ENCODE measurements around the gene MYBBP1A. TPM values are rescaled to one million over a fixed set of nuclear protein-coding genes. Genes with fewer than 3 reads are reported as not detected.
"Not testable (repeated sequence)": the region's sequence is repeated elsewhere in the genome, so short reads cannot be mapped to it uniquely, and the experiment has no call there.

Gene MYBBP1A, protein sequence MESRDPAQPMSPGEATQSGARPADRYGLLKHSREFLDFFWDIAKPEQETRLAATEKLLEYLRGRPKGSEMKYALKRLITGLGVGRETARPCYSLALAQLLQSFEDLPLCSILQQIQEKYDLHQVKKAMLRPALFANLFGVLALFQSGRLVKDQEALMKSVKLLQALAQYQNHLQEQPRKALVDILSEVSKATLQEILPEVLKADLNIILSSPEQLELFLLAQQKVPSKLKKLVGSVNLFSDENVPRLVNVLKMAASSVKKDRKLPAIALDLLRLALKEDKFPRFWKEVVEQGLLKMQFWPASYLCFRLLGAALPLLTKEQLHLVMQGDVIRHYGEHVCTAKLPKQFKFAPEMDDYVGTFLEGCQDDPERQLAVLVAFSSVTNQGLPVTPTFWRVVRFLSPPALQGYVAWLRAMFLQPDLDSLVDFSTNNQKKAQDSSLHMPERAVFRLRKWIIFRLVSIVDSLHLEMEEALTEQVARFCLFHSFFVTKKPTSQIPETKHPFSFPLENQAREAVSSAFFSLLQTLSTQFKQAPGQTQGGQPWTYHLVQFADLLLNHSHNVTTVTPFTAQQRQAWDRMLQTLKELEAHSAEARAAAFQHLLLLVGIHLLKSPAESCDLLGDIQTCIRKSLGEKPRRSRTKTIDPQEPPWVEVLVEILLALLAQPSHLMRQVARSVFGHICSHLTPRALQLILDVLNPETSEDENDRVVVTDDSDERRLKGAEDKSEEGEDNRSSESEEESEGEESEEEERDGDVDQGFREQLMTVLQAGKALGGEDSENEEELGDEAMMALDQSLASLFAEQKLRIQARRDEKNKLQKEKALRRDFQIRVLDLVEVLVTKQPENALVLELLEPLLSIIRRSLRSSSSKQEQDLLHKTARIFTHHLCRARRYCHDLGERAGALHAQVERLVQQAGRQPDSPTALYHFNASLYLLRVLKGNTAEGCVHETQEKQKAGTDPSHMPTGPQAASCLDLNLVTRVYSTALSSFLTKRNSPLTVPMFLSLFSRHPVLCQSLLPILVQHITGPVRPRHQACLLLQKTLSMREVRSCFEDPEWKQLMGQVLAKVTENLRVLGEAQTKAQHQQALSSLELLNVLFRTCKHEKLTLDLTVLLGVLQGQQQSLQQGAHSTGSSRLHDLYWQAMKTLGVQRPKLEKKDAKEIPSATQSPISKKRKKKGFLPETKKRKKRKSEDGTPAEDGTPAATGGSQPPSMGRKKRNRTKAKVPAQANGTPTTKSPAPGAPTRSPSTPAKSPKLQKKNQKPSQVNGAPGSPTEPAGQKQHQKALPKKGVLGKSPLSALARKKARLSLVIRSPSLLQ (N-terminal part only)
- polyA plus RNA-seq, result 10 to 100 TPM; 32.6 to 44.8 TPM

DNA sequence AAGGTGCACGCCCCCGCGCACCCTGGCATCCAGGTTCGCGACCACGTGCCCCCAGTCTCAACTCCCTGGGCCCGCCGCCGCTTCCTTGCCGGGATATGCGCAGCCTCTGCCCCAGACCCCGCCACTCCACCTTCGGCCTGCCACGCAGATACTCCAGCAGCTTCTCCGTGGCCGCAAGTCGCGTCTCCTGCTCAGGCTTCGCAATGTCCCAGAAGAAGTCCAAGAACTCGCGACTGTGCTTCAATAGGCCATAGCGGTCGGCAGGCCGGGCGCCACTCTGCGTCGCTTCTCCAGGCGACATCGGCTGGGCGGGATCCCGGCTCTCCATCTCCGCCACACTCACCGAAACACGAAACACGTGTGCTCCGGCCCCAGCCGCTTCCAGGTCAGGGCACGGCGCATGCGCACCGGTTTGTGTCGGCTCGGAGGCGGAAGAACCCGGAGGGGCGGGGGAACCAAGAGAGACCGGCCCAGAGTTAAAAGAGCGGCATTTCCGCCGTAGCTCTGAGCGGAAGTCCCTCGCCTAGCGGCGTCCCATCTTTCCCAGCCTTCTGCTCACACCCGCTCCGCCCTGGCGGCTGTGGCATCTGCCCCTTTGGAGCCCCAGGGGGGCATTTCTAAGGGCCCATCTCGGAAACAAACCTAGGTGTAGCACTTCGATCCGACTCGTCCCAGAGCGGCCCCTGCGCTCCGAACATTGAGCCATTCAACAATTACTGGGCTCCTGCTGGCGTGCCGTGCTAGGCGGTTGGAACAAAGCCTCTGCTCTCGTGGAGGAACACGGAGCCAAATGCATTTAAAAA lies at the start of gene MYBBP1A:
Gene MYBBP1A (minus strand): TSS at position 388 of the 803 bp plus-strand sequence. CDS start 60 bp downstream, at position 328.
- H3K4me3 ChIP-seq (ENCODE audit: low read depth in 1 of 2, low read length in 2 of 2), result peak within 1 kb of the TSS; percentile 78 to 87
- peaks cover 7 to 23% of the 10 kb centered on the region in 2 donors for H3K4me1 ChIP-seq (ENCODE audit: control insufficient read depth in 2 of 2, insufficient read depth in 2 of 2, low read length in 1 of 2)
- WGBS, 2 donors, result 1% methylated on average over 69 of the region's 69 CpGs
- H3K36me3 ChIP-seq (ENCODE audit: control insufficient read depth in 2 of 2, insufficient read depth in 2 of 2, low read length in 1 of 2), result peaks cover 14 to 42% of the 10 kb centered on the region in 2 donors
- H3K27ac ChIP-seq (ENCODE audit: low read depth in 2 of 2, low read length in 1 of 2), result peak within 1 kb of the TSS; percentile 80 to 85
- H3K27me3 ChIP-seq (ENCODE audit: control insufficient read depth in 1 of 2, insufficient read depth in 2 of 2, low read length in 2 of 2), result no peaks in the 10 kb centered on the region
- no peaks in the 10 kb centered on the region for H3K9me3 ChIP-seq (ENCODE audit: control insufficient read depth in 2 of 2, insufficient read depth in 1 of 2, low read depth in 1 of 2, low read length in 1 of 2)

DNA sequence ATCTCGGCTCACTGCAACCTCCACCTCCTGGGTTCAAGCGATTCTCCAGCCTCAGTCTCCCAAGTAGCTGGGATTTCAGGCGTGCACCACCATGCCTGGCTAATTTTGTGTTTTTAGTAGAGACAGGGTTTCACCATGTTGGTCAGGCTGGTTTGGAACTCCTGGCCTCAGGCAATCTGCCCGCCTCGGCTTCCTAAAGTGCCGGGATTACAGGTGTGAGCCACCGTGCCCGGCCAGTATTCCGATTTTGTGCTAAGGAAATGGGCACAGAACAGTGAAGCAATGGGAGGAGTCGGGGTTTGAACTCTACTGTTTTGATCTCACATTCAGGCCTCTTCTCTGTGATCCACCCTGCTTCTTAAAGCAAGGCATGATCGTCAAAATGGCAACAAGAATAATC lies 49.6 kb upstream of the MYBBP1A start:
- H3K4me3 ChIP-seq (ENCODE audit: low read depth in 1 of 2, low read length in 2 of 2), result not testable (repeated sequence)
- WGBS, 2 donors, result 70 to 79% methylated on average over 11 of the region's 11 CpGs
- peak overlapping the region; percentile 34 for H3K27ac ChIP-seq (ENCODE audit: low read depth in 2 of 2, low read length in 1 of 2)

DNA sequence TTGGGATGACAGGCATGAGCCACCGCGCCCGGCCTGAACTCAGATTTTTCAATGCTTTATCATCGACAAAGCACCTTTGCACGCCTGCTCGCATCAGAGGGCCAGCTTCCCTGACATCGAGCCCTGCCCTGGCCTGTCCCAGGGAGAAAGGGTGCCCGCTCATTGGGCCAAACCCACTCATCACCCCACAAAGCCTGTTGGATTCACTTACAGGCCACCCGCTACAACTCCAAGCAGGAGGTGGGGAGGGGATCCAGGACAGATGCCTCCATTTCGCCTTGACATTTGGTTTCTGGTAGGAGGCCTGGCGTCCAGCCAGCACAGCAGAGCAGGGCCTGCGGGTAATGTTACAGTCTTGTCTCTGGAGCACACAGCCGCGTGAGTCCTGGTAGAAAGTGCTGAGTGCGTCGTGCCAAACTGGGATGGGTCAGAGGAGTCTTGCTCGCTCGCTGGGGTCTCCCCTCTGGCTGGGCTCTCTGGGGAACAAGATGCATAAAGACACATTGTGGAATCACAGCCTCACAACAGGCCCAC lies 49.0 kb upstream of the MYBBP1A start:
- H3K27ac ChIP-seq (ENCODE audit: low read depth in 2 of 2, low read length in 1 of 2), result peak overlapping the region; percentile 34

More for the DNA sequence above, 49.6 kb upstream of the MYBBP1A start:
- H3K36me3 ChIP-seq (ENCODE audit: control insufficient read depth in 2 of 2, insufficient read depth in 2 of 2, low read length in 1 of 2); H3K27me3 ChIP-seq (ENCODE audit: control insufficient read depth in 1 of 2, insufficient read depth in 2 of 2, low read length in 2 of 2); H3K9me3 ChIP-seq (ENCODE audit: control insufficient read depth in 2 of 2, insufficient read depth in 1 of 2, low read depth in 1 of 2, low read length in 1 of 2); H3K4me1 ChIP-seq (ENCODE audit: control insufficient read depth in 2 of 2, insufficient read depth in 2 of 2, low read length in 1 of 2): not testable (repeated sequence)

DNA sequence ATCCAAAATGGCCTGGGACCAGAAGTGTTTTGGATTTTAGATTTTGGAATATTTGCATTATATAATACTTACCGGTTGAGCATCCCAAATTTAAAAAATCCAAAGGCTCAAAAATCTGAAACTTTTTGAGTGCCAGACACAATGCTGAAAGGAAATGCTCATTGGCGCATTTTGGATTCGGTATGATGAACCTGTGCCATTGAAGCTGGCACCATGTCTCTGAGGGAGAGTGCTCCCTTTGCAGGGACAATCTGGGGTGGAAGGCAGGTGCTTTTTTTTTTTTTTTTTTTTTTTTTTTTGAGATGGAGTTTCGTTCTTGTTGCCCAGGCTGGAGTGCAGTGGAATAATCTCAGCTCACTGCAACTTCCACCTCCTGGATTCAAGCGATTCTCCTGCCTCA lies 46.9 kb upstream of the MYBBP1A start:
- H3K4me1 ChIP-seq (ENCODE audit: control insufficient read depth in 2 of 2, insufficient read depth in 2 of 2, low read length in 1 of 2), result peaks cover 0 to 15% of the 10 kb centered on the region in 2 donors

More for the DNA sequence above, 49.0 kb upstream of the MYBBP1A start:
- Histone ChIP-seq H3K36me3 (ENCODE audit: control insufficient read depth in 2 of 2, insufficient read depth in 2 of 2, low read length in 1 of 2) (no peaks in the 10 kb centered on the region), H3K4me1 (ENCODE audit: control insufficient read depth in 2 of 2, insufficient read depth in 2 of 2, low read length in 1 of 2) (peaks cover 0 to 12% of the 10 kb centered on the region in 2 donors), H3K4me3 (ENCODE audit: low read depth in 1 of 2, low read length in 2 of 2) (no peak overlapping the region), H3K9me3 (ENCODE audit: control insufficient read depth in 2 of 2, insufficient read depth in 1 of 2, low read depth in 1 of 2, low read length in 1 of 2) (no peaks in the 10 kb centered on the region), H3K27me3 (ENCODE audit: control insufficient read depth in 1 of 2, insufficient read depth in 2 of 2, low read length in 2 of 2) (no peaks in the 10 kb centered on the region)
- WGBS, 2 donors, result 41 to 63% methylated on average over 18 of the region's 18 CpGs

DNA sequence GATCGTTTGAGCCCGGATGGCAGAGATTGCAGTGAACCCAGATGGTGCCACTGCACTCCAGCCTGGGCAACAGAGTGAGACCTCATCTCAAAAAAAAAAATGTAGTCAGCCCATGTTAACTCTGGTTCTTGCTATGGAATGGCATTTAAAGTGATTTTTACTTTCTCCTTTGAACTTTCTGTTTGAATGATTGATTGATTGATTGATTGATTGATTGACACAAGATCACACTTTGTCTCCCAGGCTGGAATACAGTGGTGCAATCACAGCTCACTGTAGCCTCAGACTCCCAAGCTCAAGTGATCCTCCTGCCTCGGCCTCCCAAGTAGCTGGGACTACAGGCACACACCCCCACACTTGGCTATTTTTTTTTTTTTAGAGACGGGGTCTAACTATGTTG lies 46.1 kb upstream of the MYBBP1A start:
- Histone ChIP-seq H3K9me3 (ENCODE audit: control insufficient read depth in 2 of 2, insufficient read depth in 1 of 2, low read depth in 1 of 2, low read length in 1 of 2) (no peaks in the 10 kb centered on the region), H3K4me3 (ENCODE audit: low read depth in 1 of 2, low read length in 2 of 2) (no peak overlapping the region), H3K36me3 (ENCODE audit: control insufficient read depth in 2 of 2, insufficient read depth in 2 of 2, low read length in 1 of 2) (no peaks in the 10 kb centered on the region), H3K27me3 (ENCODE audit: control insufficient read depth in 1 of 2, insufficient read depth in 2 of 2, low read length in 2 of 2) (no peaks in the 10 kb centered on the region), H3K27ac (ENCODE audit: low read depth in 2 of 2, low read length in 1 of 2) (no peak overlapping the region), H3K4me1 (ENCODE audit: control insufficient read depth in 2 of 2, insufficient read depth in 2 of 2, low read length in 1 of 2) (peaks cover 0 to 15% of the 10 kb centered on the region in 2 donors)
- 87 to 93% methylated on average over 4 of the region's 4 CpGs for WGBS, 2 donors

More for the DNA sequence above, 46.9 kb upstream of the MYBBP1A start:
- 77 to 79% methylated on average over 5 of the region's 5 CpGs for WGBS, 2 donors
- no peaks in the 10 kb centered on the region for H3K36me3 ChIP-seq (ENCODE audit: control insufficient read depth in 2 of 2, insufficient read depth in 2 of 2, low read length in 1 of 2)
- H3K27me3 ChIP-seq (ENCODE audit: control insufficient read depth in 1 of 2, insufficient read depth in 2 of 2, low read length in 2 of 2), result no peaks in the 10 kb centered on the region
- H3K9me3 ChIP-seq (ENCODE audit: control insufficient read depth in 2 of 2, insufficient read depth in 1 of 2, low read depth in 1 of 2, low read length in 1 of 2), result no peaks in the 10 kb centered on the region
- no peak overlapping the region for H3K27ac ChIP-seq (ENCODE audit: low read depth in 2 of 2, low read length in 1 of 2)
- no peak overlapping the region for H3K4me3 ChIP-seq (ENCODE audit: low read depth in 1 of 2, low read length in 2 of 2)

DNA sequence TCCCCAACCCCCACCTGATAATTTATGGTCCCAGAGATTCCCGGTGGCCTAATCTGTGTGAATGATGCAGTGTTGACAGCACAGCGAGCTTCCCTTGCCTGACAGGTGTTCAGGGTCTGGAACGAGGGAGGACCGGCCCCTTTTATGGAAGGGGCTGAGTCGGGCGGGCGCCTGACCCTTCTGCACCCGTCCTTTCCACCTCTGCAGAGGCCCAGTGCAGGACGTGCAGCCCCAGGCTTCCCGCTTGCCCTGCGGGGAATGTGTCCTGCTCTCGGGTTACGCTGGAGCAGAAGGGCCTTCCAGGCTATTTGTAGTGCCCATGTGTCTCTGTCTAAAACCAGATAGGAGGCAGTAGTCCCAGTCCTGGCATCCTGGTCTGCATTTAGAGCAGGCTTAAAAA lies 45.4 kb upstream of the MYBBP1A start:
- WGBS, 2 donors, result 67 to 75% methylated on average over 13 of the region's 13 CpGs
- H3K36me3 ChIP-seq (ENCODE audit: control insufficient read depth in 2 of 2, insufficient read depth in 2 of 2, low read length in 1 of 2), result no peaks in the 10 kb centered on the region
- peak overlapping the region in 1 of 2 donors; percentile 71 for H3K27ac ChIP-seq (ENCODE audit: low read depth in 2 of 2, low read length in 1 of 2)
- H3K27me3 ChIP-seq (ENCODE audit: control insufficient read depth in 1 of 2, insufficient read depth in 2 of 2, low read length in 2 of 2), result no peaks in the 10 kb centered on the region
- no peaks in the 10 kb centered on the region for H3K9me3 ChIP-seq (ENCODE audit: control insufficient read depth in 2 of 2, insufficient read depth in 1 of 2, low read depth in 1 of 2, low read length in 1 of 2)
- no peak overlapping the region for H3K4me3 ChIP-seq (ENCODE audit: low read depth in 1 of 2, low read length in 2 of 2)
- peaks cover 0 to 15% of the 10 kb centered on the region in 2 donors for H3K4me1 ChIP-seq (ENCODE audit: control insufficient read depth in 2 of 2, insufficient read depth in 2 of 2, low read length in 1 of 2)

DNA sequence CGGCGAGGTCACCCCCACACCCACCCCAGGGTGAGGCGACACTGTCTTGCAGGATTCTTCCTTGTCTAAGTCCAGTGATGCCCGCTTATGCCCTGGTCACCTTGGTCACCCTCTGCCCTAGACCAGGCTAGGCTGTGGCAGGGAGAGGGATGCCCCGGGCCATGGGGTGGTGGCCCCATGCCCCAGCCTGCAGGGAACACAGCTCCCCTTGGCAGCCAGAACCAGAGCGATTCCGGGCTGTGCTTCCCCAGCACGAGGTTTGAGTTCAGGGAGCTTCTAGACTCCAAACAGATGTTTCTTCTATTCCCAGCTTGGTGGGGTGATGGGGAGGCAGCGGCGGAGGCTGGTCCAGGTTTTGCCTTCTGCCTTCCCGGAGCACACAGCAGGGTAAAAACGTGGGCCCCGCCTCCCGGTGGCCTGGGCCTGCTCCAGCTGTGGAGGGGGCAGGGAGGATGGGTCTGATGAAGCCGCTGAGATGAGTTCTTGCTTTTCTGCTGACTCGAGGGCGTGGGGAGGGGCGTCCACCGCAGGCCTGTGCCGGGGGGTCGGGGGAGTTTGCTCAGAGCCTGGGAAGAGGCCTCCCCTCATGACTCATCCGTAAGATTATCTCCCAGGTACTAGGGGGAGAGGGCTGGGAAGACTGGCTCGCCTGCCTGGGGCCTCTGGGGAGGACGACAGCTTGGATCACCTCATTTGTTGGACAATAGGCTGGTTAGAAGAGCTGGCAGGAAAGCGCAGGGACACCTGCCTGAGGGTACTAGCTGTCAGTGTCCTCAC lies 44.5 kb upstream of the MYBBP1A start:
- H3K9me3 ChIP-seq (ENCODE audit: control insufficient read depth in 2 of 2, insufficient read depth in 1 of 2, low read depth in 1 of 2, low read length in 1 of 2), result no peaks in the 10 kb centered on the region
- WGBS, 2 donors, result 30 to 39% methylated on average over 25 of the region's 25 CpGs
- no peak overlapping the region for H3K4me3 ChIP-seq (ENCODE audit: low read depth in 1 of 2, low read length in 2 of 2)
- no peaks in the 10 kb centered on the region for H3K36me3 ChIP-seq (ENCODE audit: control insufficient read depth in 2 of 2, insufficient read depth in 2 of 2, low read length in 1 of 2)
- peak overlapping the region; percentile 71 to 81 for H3K27ac ChIP-seq (ENCODE audit: low read depth in 2 of 2, low read length in 1 of 2)
- no peaks in the 10 kb centered on the region for H3K27me3 ChIP-seq (ENCODE audit: control insufficient read depth in 1 of 2, insufficient read depth in 2 of 2, low read length in 2 of 2)
- peaks cover 0 to 15% of the 10 kb centered on the region in 2 donors for H3K4me1 ChIP-seq (ENCODE audit: control insufficient read depth in 2 of 2, insufficient read depth in 2 of 2, low read length in 1 of 2)

Data from esophagus (tissue), 2 donors.